IMR-90 (cell line): Measurements from ENCODE around the gene ATP1A3. TPM values are rescaled to one million over a fixed set of nuclear protein-coding genes. Genes with fewer than 3 reads are reported as not detected.

Source experiments
- ATAC-seq: fragments of 200-7000 bp; cut with Tn5 transposase; 2 replicates; pipeline ENCODE4 v1.9.1; 2020; ENCODE audit warnings: low read depth, mild to moderate bottlenecking, moderate library complexity
- BruUV-seq: library from RNA; stranded (reverse); fragments of 400-500 nt; replicated peaks from 2 replicates; lab custom pipeline; 2021; lab: Mats Ljungman, UMichigan
- CTCF ChIA-PET: fragments of 300-600 bp; formaldehyde crosslinking; extraction: SDS; loops from one replicate; lab custom pipeline; 2021; ENCODE audit warnings: antibody characterized with exemption; lab: Yijun Ruan, JAX
- POLR2A ChIA-PET: fragments of 300-600 bp; sonication (Branson Sonifier 250); formaldehyde crosslinking; loops from one replicate; lab custom pipeline; 2022; ENCODE audit warnings: antibody characterized with exemption; ENCODE audit not compliant: unreplicated experiment; lab: Charles Lee
- DNase-seq: peaks from one replicate; pipeline ENCODE4 v3.0.0; 2013
- H2AFZ ChIP-seq: replicated peaks from 2 replicates; pipeline ENCODE3; 2013; ENCODE audit warnings: low read length, mild to moderate bottlenecking; ENCODE audit not compliant: poor library complexity
- H2AK5ac ChIP-seq: 2 replicates; pipeline ENCODE4 v1.6.1; 2013; ENCODE audit warnings: low read depth, low read length, inconsistent platforms
- H2AK9ac ChIP-seq: replicated peaks from 2 replicates; pipeline ENCODE3; 2013; ENCODE audit warnings: mild to moderate bottlenecking, low read depth, low read length, moderate library complexity; ENCODE audit not compliant: poor library complexity
- H2BK120ac ChIP-seq: 2 replicates; pipeline ENCODE4 v1.6.1; 2013; ENCODE audit warnings: low read depth, low read length, inconsistent platforms
- H2BK15ac ChIP-seq: 3 replicates; pipeline ENCODE4 v1.6.1; 2013; ENCODE audit warnings: low read depth, low read length, inconsistent platforms
- H2BK20ac ChIP-seq: 2 replicates; pipeline ENCODE4 v1.6.1; 2013; ENCODE audit warnings: low read depth, mild to moderate bottlenecking, inconsistent platforms, low read length, moderate library complexity
- H2BK5ac ChIP-seq: 2 replicates; pipeline ENCODE4 v1.6.1; 2013; ENCODE audit warnings: mild to moderate bottlenecking, low read depth, low read length, inconsistent platforms; ENCODE audit not compliant: poor library complexity, severe bottlenecking
- H3K14ac ChIP-seq: replicated peaks from 2 replicates; pipeline ENCODE4 v1.6.1; 2013; ENCODE audit warnings: low read depth, low read length, inconsistent platforms
- H3K18ac ChIP-seq: 2 replicates; pipeline ENCODE4 v1.6.1; 2013; ENCODE audit warnings: low read depth, low read length, control low read depth
- H3K23ac ChIP-seq: 2 replicates; pipeline ENCODE4 v1.6.1; 2013; ENCODE audit warnings: low read depth, low read length, inconsistent platforms
- H3K27ac ChIP-seq: 2 replicates; pipeline ENCODE4 v1.5.1; 2013; ENCODE audit warnings: mild to moderate bottlenecking, control low read depth, low read length; ENCODE audit not compliant: insufficient read depth
- H3K27me3 ChIP-seq: 2 replicates; pipeline ENCODE4 v1.6.1; 2013; ENCODE audit warnings: low read length; ENCODE audit not compliant: control insufficient read depth, insufficient read depth
- H3K36me3 ChIP-seq: 2 replicates; pipeline ENCODE4 v1.6.1; 2013; ENCODE audit warnings: low read length, mixed read lengths; ENCODE audit not compliant: control insufficient read depth, insufficient read depth
- H3K4ac ChIP-seq: 2 replicates; pipeline ENCODE4 v1.6.1; 2013; ENCODE audit warnings: low read depth, low read length, inconsistent platforms
- H3K4me1 ChIP-seq: 2 replicates; pipeline ENCODE4 v1.6.1; 2013; ENCODE audit warnings: low read length, mixed read lengths; ENCODE audit not compliant: control insufficient read depth, insufficient read depth
- H3K4me2 ChIP-seq: 2 replicates; pipeline ENCODE4 v1.6.1; 2013; ENCODE audit warnings: low read depth, mild to moderate bottlenecking, control low read depth, low read length, moderate library complexity
- H3K4me3 ChIP-seq: 2 replicates; pipeline ENCODE4 v1.5.1; 2013; ENCODE audit warnings: low read depth, mild to moderate bottlenecking, control low read depth, low read length, moderate library complexity; ENCODE audit not compliant: insufficient read depth
- H3K56ac ChIP-seq: 2 replicates; pipeline ENCODE4 v1.6.1; 2013; ENCODE audit warnings: low read length, inconsistent platforms; ENCODE audit not compliant: insufficient read depth; ENCODE audit errors: extremely low read depth
- H3K79me1 ChIP-seq, 2 experiments: 2 replicates each; pipeline ENCODE4 v1.6.1; 2013; ENCODE audit warnings: low read length in 2 of 2, inconsistent platforms in 1 of 2, low read depth in 1 of 2
- H3K9ac ChIP-seq: 2 replicates; pipeline ENCODE4 v1.6.1; 2013; ENCODE audit warnings: low read depth, low read length, control low read depth
- H3K9me1 ChIP-seq: 2 replicates; pipeline ENCODE4 v1.6.1; 2013; ENCODE audit warnings: low read length, inconsistent platforms; ENCODE audit not compliant: insufficient read depth
- H3K9me3 ChIP-seq: 2 replicates; pipeline ENCODE4 v1.6.1; 2013; ENCODE audit warnings: low read length; ENCODE audit not compliant: control insufficient read depth, insufficient read depth
- H4K20me1 ChIP-seq: 2 replicates; pipeline ENCODE4 v1.6.1; 2013; ENCODE audit warnings: low read length, inconsistent platforms; ENCODE audit not compliant: insufficient read depth
- H4K5ac ChIP-seq: 2 replicates; pipeline ENCODE4 v1.6.1; 2013; ENCODE audit warnings: mild to moderate bottlenecking, low read depth, low read length, control low read depth
- H4K8ac ChIP-seq, 2 experiments: 2 replicates each; pipeline ENCODE4 v1.6.1; 2013; ENCODE audit warnings: low read depth in 2 of 2, low read length in 2 of 2, control low read depth in 1 of 2, inconsistent platforms in 1 of 2
- H4K91ac ChIP-seq: 2 replicates; pipeline ENCODE4 v1.6.1; 2013; ENCODE audit warnings: low read depth, low read length, inconsistent platforms; ENCODE audit not compliant: insufficient read depth
- CEBPB ChIP-seq: IDR thresholded peaks from 2 replicates; pipeline ENCODE4 v1.6.1; 2012; ENCODE audit warnings: low read depth, low read length, improper control_type of control experiment
- CHD1 ChIP-seq: IDR thresholded peaks from 2 replicates; pipeline ENCODE4 v1.6.1; 2012; ENCODE audit warnings: low read depth, low read length, improper control_type of control experiment
- ELK1 ChIP-seq: fragments of 150-350 bp; IDR thresholded peaks from 2 replicates; pipeline ENCODE4 v1.6.1; 2016; ENCODE audit warnings: low read depth, mild to moderate bottlenecking, low read length, moderate library complexity, borderline replicate concordance
- FOS ChIP-seq: fragments of 150-350 bp; IDR thresholded peaks from 2 replicates; pipeline ENCODE4 v1.6.1; 2016; ENCODE audit warnings: low read depth, low read length
- MAFK ChIP-seq: IDR thresholded peaks from 2 replicates; pipeline ENCODE4 v1.6.1; 2012; ENCODE audit warnings: low read depth, low read length, improper control_type of control experiment
- MAZ ChIP-seq: IDR thresholded peaks from 2 replicates; pipeline ENCODE4 v1.6.1; 2012; ENCODE audit warnings: low read depth, mild to moderate bottlenecking, low read length, improper control_type of control experiment, moderate library complexity, borderline replicate concordance
- MXI1 ChIP-seq: IDR thresholded peaks from 2 replicates; pipeline ENCODE4 v1.6.1; 2012; ENCODE audit warnings: low read depth, mild to moderate bottlenecking, low read length, moderate library complexity, borderline replicate concordance
- NFE2L2 ChIP-seq: fragments of 150-350 bp; IDR thresholded peaks from 2 replicates; pipeline ENCODE4 v1.6.1; 2016; ENCODE audit warnings: low read depth, mild to moderate bottlenecking, low read length
- POLR2A ChIP-seq: IDR thresholded peaks from 2 replicates; pipeline ENCODE4 v1.6.1; 2012; ENCODE audit warnings: mild to moderate bottlenecking, low read depth, low read length
- RAD21 ChIP-seq: IDR thresholded peaks from 2 replicates; pipeline ENCODE4 v1.6.1; 2012; ENCODE audit warnings: low read length, improper control_type of control experiment
- RFX5 ChIP-seq: IDR thresholded peaks from 2 replicates; pipeline ENCODE4 v1.8.0; 2012; ENCODE audit warnings: low read depth, mild to moderate bottlenecking, low read length, moderate library complexity
- SMC3 ChIP-seq: fragments of 150-350 bp; IDR thresholded peaks from 2 replicates; pipeline ENCODE4 v1.6.1; 2016; ENCODE audit warnings: low read depth, mild to moderate bottlenecking, antibody characterized with exemption, low read length, moderate library complexity
- WGBS, 2 experiments: methylation state at CpG; one replicate each; pipeline versions ENCODE4 v1.1.5 to v1.1.7; 2013; ENCODE audit warnings: missing lambda C conversion rate in 2 of 2; ENCODE audit not compliant: insufficient read length in 1 of 2; ENCODE audit errors: extremely low coverage in 2 of 2; 5-methylcytosine and 5-hydroxymethylcytosine counted together
- dilution Hi-C: fragments of 300-500 bp; cut with HindIII; formaldehyde crosslinking; loops from one replicate; pipeline ENCODE4 v1.14.3; 2018; ENCODE audit warnings: low sequenced_read_pairs; ENCODE audit not compliant: unreplicated experiment
- in situ Hi-C: fragments of 300-500 bp; cut with MboI; formaldehyde crosslinking; loops from 3 replicates; pipeline ENCODE4 v1.14.3; 2019; ENCODE audit warnings: low sequenced_read_pairs, inconsistent platforms, mixed read lengths
- intact Hi-C: fragments of 100-400 bp; cut with micrococcal nuclease; formaldehyde crosslinking; loops from 2 replicates; pipeline ENCODE4 v1.10.0; 2022
- polyA plus RNA-seq, 3 experiments: library from polyadenylated mRNA; depleted of rRNA; stranded (reverse); fragments of >200 nt; gene quantifications; 2 replicates each; pipeline ENCODE4 v1.2.3, GENCODE V29; 2012; ENCODE audit warnings: low replicate concordance in 1 of 3
- total RNA-seq: library from RNA; depleted of rRNA; stranded (reverse); fragments of >200 nt; gene quantifications from 2 replicates; pipeline ENCODE4 v1.2.3, GENCODE V29; 2012
- TF ChIP-seq, protein P1 (sequence below): conservative IDR thresholded peaks from 2 replicates; pipeline ENCODE4 v1.5.1; 2012; ENCODE audit warnings: mild to moderate bottlenecking, low read depth, low read length, improper control_type of control experiment
- TF ChIP-seq, protein P2 (sequence below): fragments of 150-350 bp; IDR thresholded peaks from 2 replicates; pipeline ENCODE4 v1.6.1; 2017; ENCODE audit warnings: mild to moderate bottlenecking, antibody characterized with exemption, low read length, low read depth

Gene ATP1A3
- total and polyA plus RNA-seq, 2 of the 4 experiments (the other 2 are of a cell fraction) = under 0.01 to 0.12 TPM

- no peak overlapping the region for H2AK5ac ChIP-seq
- H4K91ac ChIP-seq = no peak overlapping the region
- H4K5ac ChIP-seq = no peak overlapping the region
- H3K56ac ChIP-seq = no peak overlapping the region
- H3K4me3 ChIP-seq = no peak overlapping the region
- H3K27ac ChIP-seq = no peak overlapping the region
- no peak overlapping the region for H2BK20ac ChIP-seq
- 52% methylated on average over 3 of the region's 12 CpGs; no CpG with 5 or more reads in 1 of the 2 experiments for WGBS, 2 experiments
- H3K4me2 ChIP-seq = no peak overlapping the region
- ATAC-seq (no peak), DNase-seq (no peak)
- no peak overlapping the region for H2BK120ac ChIP-seq
- no peaks in the 10 kb centered on the region for H3K36me3 ChIP-seq
- H3K23ac ChIP-seq = no peak overlapping the region
- H3K9me1 ChIP-seq = peaks cover 20% of the 10 kb centered on the region
- in situ Hi-C loops (no loop called here), intact Hi-C loops (no loop called here), dilution Hi-C loops (no loop called here)
- H3K9me3 ChIP-seq = no peaks in the 10 kb centered on the region
- no TSS peak for BruUV-seq
- H2AK9ac ChIP-seq = no peak overlapping the region
- peaks cover 16% of the 10 kb centered on the region for H4K20me1 ChIP-seq
- ChIA-PET POLR2A (no interaction called here), CTCF (no interaction called here)
- no peak overlapping the region for H2BK15ac ChIP-seq
- H2BK5ac ChIP-seq = no peak overlapping the region
- no peak overlapping the region for H3K9ac ChIP-seq
- peaks cover 84% of the 10 kb centered on the region for H3K27me3 ChIP-seq
- no peak overlapping the region for H3K18ac ChIP-seq
- H4K8ac ChIP-seq = no peak overlapping the region
- H3K4me1 ChIP-seq = 0 out of 2 replicates have a peak, but pooled peaks cover 2% of the 10 kb centered on the region
- no peak overlapping the region for H3K14ac ChIP-seq
- H3K4ac ChIP-seq = no peak overlapping the region
- TF ChIP-seq NFE2L2 (no peak), FOS (no peak), POLR2A (no peak), RFX5 (no peak), MAZ (no peak), SMC3 (no peak), CEBPB (no peak), MAFK (no peak), MXI1 (no peak), CHD1 (no peak), ELK1 (no peak), RAD21 (no peak)
- TF ChIP-seq, protein P1, sequence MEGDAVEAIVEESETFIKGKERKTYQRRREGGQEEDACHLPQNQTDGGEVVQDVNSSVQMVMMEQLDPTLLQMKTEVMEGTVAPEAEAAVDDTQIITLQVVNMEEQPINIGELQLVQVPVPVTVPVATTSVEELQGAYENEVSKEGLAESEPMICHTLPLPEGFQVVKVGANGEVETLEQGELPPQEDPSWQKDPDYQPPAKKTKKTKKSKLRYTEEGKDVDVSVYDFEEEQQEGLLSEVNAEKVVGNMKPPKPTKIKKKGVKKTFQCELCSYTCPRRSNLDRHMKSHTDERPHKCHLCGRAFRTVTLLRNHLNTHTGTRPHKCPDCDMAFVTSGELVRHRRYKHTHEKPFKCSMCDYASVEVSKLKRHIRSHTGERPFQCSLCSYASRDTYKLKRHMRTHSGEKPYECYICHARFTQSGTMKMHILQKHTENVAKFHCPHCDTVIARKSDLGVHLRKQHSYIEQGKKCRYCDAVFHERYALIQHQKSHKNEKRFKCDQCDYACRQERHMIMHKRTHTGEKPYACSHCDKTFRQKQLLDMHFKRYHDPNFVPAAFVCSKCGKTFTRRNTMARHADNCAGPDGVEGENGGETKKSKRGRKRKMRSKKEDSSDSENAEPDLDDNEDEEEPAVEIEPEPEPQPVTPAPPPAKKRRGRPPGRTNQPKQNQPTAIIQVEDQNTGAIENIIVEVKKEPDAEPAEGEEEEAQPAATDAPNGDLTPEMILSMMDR = no peak
- TF ChIP-seq, protein P2, sequence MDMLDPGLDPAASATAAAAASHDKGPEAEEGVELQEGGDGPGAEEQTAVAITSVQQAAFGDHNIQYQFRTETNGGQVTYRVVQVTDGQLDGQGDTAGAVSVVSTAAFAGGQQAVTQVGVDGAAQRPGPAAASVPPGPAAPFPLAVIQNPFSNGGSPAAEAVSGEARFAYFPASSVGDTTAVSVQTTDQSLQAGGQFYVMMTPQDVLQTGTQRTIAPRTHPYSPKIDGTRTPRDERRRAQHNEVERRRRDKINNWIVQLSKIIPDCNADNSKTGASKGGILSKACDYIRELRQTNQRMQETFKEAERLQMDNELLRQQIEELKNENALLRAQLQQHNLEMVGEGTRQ = no peak
- H3K79me1 ChIP-seq = no peaks in the 10 kb centered on the region
- H2AFZ ChIP-seq = no peak overlapping the region
These were observed 76.4 kb downstream of the ATP1A3 start for GRCh38 chr19:41917676-41918075.
